HG02678 (cell line): ENCODE measurements around the gene NLE1.

Experiments
- ATAC-seq: cut with Tn5 transposase; IDR thresholded peaks from one replicate; pipeline ENCODE4 v1.9.1; 2021; ENCODE audit warnings: mild to moderate bottlenecking, moderate library complexity; ENCODE audit not compliant: unreplicated experiment

The NLE1 gene

DNA sequence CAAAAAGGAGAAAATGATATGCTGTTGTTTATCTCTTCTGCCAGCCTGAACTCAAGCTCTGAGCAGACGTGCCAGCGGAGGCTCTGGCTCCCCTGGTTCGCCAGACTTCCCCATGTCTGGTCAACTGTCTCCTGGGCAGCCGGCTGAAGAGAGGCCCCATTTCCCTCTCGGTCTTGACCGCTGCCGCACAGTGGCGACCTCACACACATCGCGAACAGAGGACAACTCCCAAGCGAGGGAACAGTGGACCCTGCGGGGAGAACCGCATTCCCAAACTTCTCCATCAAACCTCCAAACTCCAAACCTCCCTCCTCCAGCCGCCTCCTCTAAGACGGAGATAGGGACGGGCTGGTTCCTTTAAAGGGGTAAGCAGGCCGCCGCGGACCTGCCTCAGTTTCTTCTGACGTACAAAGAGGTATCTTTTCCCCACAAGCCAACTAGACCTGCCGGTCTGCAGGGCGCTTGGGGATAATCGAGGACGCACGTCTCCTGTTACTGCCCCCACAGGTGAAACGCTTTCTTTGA is 53.7 kb downstream of the NLE1 start:
- ATAC-seq: no peak

- ATAC-seq: no peak
Observed at GRCh38 chr17:35087731-35088355, 54.3 kb downstream of the NLE1 start.

- ATAC-seq: no peak
Observed at GRCh38 chr17:35086931-35087573, 55.1 kb downstream of the NLE1 start.

GRCh38 chr17:35086164-35086563 is 55.9 kb downstream of the NLE1 start:
- no peak for ATAC-seq

GRCh38 chr17:35084987-35085386 is 57.1 kb downstream of the NLE1 start:
- ATAC-seq: no peak

DNA sequence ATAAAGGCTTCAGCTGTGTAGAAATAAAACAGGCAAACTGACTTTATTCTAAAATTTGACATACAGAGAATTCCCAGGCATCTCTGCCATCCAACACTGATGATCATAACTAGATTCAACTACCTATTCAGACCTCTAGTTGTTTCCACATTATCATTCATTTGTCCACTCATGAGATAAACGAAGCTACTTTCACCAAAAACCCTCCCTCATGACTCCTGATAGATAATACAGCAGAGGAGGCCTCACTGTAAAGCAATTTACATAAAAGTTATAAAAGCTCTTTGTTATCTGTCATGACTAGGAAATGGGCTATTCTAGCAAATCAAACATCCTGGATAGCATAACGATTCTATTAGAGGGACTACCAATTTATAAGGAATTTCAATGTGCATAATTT is 59.0 kb downstream of the NLE1 start:
- no peak for ATAC-seq

- no peak for ATAC-seq
Observed at GRCh38 chr17:35082073-35082657, 59.9 kb downstream of the NLE1 start.

- no peak for ATAC-seq
Observed at GRCh38 chr17:35081638-35082037, 60.5 kb downstream of the NLE1 start.

DNA sequence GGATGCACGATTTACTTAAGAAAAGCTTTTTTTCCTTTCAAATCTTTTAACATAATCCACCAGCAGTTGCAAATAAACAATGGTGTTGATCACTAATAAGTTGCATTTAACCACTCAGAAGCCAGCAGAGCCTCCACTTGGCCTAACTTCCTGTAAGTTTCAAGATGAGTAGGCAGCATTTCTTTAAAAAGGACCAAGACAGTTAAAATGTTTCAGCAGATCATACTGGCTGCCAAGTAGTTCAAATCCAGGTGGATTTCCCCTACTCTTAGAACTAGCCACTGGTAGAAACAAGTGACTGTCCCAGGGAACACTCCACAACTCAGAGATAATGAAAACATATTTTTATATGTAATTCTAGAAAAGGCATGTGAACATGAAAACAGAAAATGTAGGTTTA is 61.6 kb downstream of the NLE1 start:
- ATAC-seq: no peak

- ATAC-seq: no peak
Observed at GRCh38 chr17:35079547-35080423, 62.3 kb downstream of the NLE1 start.
